NT2/D1 (cell line): Measurements from ENCODE around the gene SLC40A1.
A peak's percentile ranks its signal among the peaks of the same experiment; 100 is the strongest.

Source experiments
- DNase-seq: peaks from one replicate; pipeline ENCODE4 v3.0.0-alpha.2; 2011; ENCODE audit warnings: low read depth, low spot score
- H3K27me3 ChIP-seq: 2 replicates; pipeline ENCODE4 v1.6.0; 2011; ENCODE audit warnings: mild to moderate bottlenecking; ENCODE audit not compliant: insufficient read length, insufficient read depth
- H3K36me3 ChIP-seq: 2 replicates; pipeline ENCODE4 v1.6.1; 2011; ENCODE audit warnings: mild to moderate bottlenecking, low read length, mixed read lengths; ENCODE audit not compliant: insufficient read depth, insufficient read length
- H3K4me1 ChIP-seq: 2 replicates; pipeline ENCODE4 v1.5.1; 2011; ENCODE audit not compliant: insufficient read depth, insufficient read length
- H3K4me3 ChIP-seq: 2 replicates; pipeline ENCODE4 v1.5.1; 2011; ENCODE audit warnings: low read depth; ENCODE audit not compliant: insufficient read length
- H3K9ac ChIP-seq: 2 replicates; pipeline ENCODE4 v1.6.0; 2011; ENCODE audit warnings: low read depth; ENCODE audit not compliant: insufficient read length
- H3K9me3 ChIP-seq: 2 replicates; pipeline ENCODE4 v1.5.1; 2011; ENCODE audit warnings: mild to moderate bottlenecking, low read length; ENCODE audit not compliant: insufficient read depth
- SUZ12 ChIP-seq: IDR thresholded peaks from 2 replicates; pipeline ENCODE4 v1.6.1; 2011; ENCODE audit not compliant: insufficient read length, insufficient read depth; ENCODE audit errors: extremely low read depth
- YY1 ChIP-seq: IDR thresholded peaks from 2 replicates; pipeline ENCODE4 v1.6.1; 2011; ENCODE audit not compliant: insufficient read length, insufficient read depth
- ZNF274 ChIP-seq: IDR thresholded peaks from 2 replicates; pipeline ENCODE4 v1.6.1; 2011; ENCODE audit warnings: mild to moderate bottlenecking, low read depth, low read length

Gene SLC40A1

DNA sequence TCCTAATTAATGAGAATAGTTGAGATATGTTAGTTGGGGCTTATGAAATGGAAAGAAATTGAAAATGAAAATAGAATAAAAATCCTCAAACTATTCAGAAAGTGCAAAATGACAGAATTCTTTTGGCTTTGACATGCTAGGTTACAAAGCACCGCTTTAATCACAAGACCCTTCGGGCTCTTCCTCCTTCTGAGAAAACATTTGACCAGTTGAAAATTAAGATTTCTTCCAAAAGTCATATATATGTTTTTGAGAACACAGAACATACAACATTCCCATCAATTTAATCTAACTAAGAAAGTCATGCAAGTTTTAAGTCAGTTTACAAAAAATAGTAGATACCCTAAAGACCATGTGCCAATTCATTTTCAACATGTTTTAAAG lies 2.2 kb upstream of the SLC40A1 start:
- DNase-seq, result no peak
- Histone ChIP-seq H3K27me3 (peaks cover 43% of the 10 kb centered on the region), H3K9ac (no peak overlapping the region), H3K36me3 (no peaks in the 10 kb centered on the region), H3K4me1 (peaks cover 3% of the 10 kb centered on the region), H3K4me3 (no peak overlapping the region), H3K9me3 (no peaks in the 10 kb centered on the region)
- TF ChIP-seq SUZ12 (no peak), ZNF274 (no peak), YY1 (no peak)

DNA sequence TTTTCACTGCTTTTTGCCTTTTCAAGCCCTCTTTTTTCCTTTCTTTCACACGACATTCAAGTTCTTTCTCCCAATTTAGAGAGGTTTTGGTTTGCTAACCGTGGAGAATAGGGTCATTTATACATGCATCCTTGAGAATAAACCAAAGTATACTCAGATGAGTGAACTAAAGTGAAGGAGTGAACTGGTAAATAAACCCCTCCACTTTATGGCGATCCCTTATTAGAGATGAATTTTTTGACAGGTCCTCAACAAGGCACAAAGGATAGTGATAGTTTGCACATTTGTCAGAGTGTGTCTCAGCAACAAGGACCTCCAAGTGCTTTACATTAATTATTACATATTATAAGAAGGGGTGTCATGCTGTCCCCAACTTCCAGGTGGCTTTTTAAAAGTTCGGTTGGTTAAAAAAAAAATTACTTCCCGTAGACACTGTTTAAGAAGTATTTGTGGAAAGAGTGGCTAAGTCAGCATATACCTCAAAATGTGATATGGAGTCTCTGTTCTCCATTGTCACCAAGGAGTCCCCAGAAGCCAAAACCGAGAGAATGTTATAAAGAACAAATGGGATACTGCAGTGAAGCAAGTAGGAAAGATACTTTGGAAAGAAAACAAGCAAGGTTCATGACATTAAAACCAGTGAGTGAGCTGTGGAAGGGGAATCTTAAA lies 1.7 kb upstream of the SLC40A1 start:
- Histone ChIP-seq H3K4me3 (no peak overlapping the region), H3K4me1 (peaks cover 3% of the 10 kb centered on the region), H3K9ac (no peak overlapping the region), H3K27me3 (peaks cover 43% of the 10 kb centered on the region), H3K9me3 (no peaks in the 10 kb centered on the region), H3K36me3 (no peaks in the 10 kb centered on the region)
- TF ChIP-seq SUZ12, result no peak
- no peak for TF ChIP-seq YY1
- TF ChIP-seq ZNF274, result no peak
- DNase-seq, result no peak

DNA sequence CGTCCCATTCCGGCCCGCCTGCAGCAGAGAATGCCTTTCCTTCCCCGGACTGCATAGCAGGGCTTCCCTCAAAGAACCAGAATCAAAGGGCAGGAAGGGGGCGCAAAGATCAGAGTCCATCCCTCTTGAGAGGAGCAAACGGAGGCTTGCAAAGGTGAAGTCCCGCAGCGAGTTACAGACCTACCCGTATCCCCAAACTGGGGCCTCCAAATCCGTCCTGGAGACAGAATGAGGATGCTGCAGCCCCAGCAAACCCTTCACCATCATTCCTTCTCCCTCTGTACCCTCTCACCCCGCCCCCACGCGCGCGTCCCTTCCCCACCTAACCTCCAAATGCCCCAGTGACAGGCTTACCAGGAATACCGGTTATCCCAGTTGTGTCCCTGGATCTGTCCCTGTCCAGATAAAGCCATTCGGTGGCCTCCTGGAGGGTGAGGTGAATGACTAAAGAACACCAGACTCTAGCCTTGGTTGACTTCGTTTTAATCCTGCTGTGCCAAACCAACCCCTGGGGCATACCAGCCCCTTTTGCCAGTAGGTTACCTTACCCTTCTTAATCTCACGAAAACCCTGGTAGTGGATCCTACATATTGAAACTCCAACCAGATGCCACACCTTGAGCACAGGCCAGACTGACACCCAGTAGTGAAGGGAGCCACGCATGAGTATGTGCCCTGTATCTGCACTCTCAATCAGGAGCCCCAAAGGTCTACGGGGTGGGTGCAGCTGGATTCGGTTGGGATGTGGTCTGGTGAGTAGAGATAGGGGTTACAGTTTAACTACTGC lies 961 bp upstream of the SLC40A1 start:
- H3K9me3 ChIP-seq, result no peaks in the 10 kb centered on the region
- peak overlapping the region; percentile 64 for H3K4me3 ChIP-seq
- peak; percentile 25 for DNase-seq
- H3K4me1 ChIP-seq, result peaks cover 3% of the 10 kb centered on the region
- H3K36me3 ChIP-seq, result no peaks in the 10 kb centered on the region
- peak overlapping the region; percentile 73 for H3K9ac ChIP-seq
- peaks cover 43% of the 10 kb centered on the region for H3K27me3 ChIP-seq
- TF ChIP-seq YY1, result no peak
- TF ChIP-seq ZNF274, result no peak
- TF ChIP-seq SUZ12, result no peak

DNA sequence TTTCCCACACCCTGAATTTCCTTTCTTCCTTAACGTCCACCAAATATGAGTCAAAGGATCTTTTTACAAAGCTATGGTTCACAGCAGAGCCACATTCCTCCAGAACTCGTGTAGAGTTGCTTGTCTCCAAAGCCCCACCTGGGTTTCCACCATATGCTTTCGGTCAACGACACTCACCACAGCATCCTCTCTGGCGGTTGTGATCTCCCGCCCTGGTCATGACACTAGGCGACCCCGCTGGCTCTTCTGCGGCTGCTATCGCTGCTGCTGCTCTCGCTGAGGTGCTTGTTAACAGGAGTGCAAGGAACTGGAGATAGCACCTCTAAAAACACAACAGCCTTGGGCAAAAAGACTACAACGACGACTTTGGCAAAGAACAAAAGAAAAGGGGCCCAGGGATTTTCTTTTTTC lies 340 bp downstream of the SLC40A1 start:
- Histone ChIP-seq H3K36me3 (no peaks in the 10 kb centered on the region), H3K9me3 (no peaks in the 10 kb centered on the region), H3K4me1 (peaks cover 3% of the 10 kb centered on the region), H3K4me3 (peak overlapping the region; percentile 64), H3K9ac (peak overlapping the region; percentile 80), H3K27me3 (peaks cover 43% of the 10 kb centered on the region)
- DNase-seq, result peak; percentile 18
- TF ChIP-seq SUZ12 (no peak), YY1 (no peak), ZNF274 (no peak)

DNA sequence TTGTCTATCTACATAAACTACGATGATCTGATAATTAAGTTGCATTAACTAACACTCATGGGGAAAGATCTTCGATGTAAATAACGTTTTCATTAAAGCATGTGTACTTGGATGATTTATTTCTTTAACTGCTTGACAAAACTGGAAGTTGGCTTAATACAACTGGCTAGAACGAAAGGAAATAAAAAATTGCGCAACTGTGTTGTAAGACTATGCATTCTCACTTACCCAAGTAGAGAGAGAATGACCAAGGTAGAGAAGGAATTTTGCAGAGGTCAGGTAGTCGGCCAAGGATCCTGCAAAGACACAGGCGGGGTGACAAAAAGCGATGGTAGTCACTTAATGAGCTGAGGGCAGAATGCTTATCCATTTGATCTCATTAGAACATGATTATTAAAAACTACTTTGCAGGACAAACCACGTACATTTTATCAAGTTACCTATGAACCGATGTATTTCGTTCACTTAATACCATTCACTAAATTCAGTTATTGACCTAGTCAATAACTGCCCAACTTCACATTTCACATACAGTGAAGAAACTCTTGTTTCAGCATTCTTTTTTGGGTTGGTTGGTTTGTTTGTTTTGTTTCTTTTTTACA lies 900 bp downstream of the SLC40A1 start:
- no peaks in the 10 kb centered on the region for H3K9me3 ChIP-seq
- DNase-seq, result no peak
- no peak overlapping the region for H3K9ac ChIP-seq
- H3K27me3 ChIP-seq, result peaks cover 43% of the 10 kb centered on the region
- peak overlapping the region; percentile 64 for H3K4me3 ChIP-seq
- H3K36me3 ChIP-seq, result no peaks in the 10 kb centered on the region
- TF ChIP-seq ZNF274, result no peak
- no peak for TF ChIP-seq SUZ12
- TF ChIP-seq YY1, result no peak
- H3K4me1 ChIP-seq, result peaks cover 3% of the 10 kb centered on the region

DNA sequence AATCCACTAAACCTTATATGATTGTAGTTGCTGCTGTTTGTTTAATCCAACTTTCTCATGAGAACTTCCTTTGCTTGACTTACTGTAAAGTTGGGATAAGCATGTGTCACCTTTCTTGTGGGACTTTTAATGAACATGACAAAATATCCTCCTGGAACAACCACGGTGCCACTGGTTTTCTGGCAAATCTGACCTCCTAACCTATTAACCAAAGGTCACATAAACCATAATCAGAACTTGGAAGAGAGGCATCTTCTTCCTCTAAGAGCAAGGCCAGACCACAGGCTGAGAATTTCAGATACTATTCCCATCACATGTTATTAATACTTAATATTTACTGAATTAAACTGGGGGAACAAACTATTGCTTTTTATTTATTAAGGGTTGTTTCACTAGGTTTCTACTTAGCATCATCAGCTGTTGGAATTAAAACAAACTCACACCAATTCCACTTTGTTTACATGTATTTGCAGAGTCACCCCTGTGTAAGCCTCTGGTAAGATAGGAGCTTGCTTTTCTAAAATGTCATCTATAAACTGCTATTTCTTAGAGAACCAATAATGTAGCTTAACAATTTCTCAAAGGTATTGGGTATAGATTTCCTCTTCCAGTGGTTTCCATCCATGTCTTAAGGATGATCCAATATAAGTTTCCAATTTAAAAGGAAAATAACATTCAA lies 2.2 kb downstream of the SLC40A1 start:
- Histone ChIP-seq H3K4me3 (no peak overlapping the region), H3K9me3 (no peaks in the 10 kb centered on the region), H3K27me3 (peaks cover 38% of the 10 kb centered on the region), H3K4me1 (peaks cover 3% of the 10 kb centered on the region), H3K9ac (no peak overlapping the region), H3K36me3 (no peaks in the 10 kb centered on the region)
- TF ChIP-seq ZNF274 (no peak), YY1 (no peak), SUZ12 (no peak)
- DNase-seq, result no peak

DNA sequence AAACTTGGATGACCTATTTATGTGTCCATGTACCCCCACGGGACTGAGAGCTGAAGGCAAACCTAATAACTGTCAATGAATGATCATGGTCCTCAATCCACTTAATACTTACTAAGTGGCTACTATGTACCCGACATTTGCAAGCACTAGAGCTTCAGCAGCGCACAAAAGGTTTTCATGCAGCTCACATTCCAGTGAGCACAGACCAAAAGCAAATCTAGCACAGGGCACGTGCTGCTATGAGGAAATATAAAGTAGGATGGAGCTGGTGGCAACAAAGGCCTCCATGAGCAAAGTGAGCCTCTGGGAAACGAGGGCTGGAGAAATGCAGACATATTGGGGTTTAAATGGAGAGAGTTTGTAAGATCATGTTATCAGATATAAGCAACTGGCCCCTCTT lies 3.5 kb downstream of the SLC40A1 start:
- peaks cover 25% of the 10 kb centered on the region for H3K27me3 ChIP-seq
- DNase-seq, result no peak

More for the DNA sequence above, 3.5 kb downstream of the SLC40A1 start:
- Histone ChIP-seq H3K4me1 (peaks cover 3% of the 10 kb centered on the region), H3K4me3 (no peak overlapping the region), H3K9me3 (no peaks in the 10 kb centered on the region), H3K9ac (no peak overlapping the region), H3K36me3 (no peaks in the 10 kb centered on the region)
- TF ChIP-seq SUZ12 (no peak), ZNF274 (no peak), YY1 (no peak)
